GM19351 (cell line): ENCODE measurements around the gene TMEM238L.

Source experiments
- ATAC-seq: cut with Tn5 transposase; IDR thresholded peaks from one replicate; pipeline ENCODE4 v1.9.1; 2021; ENCODE audit warnings: mild to moderate bottlenecking, moderate library complexity; ENCODE audit not compliant: unreplicated experiment

The TMEM238L gene

DNA sequence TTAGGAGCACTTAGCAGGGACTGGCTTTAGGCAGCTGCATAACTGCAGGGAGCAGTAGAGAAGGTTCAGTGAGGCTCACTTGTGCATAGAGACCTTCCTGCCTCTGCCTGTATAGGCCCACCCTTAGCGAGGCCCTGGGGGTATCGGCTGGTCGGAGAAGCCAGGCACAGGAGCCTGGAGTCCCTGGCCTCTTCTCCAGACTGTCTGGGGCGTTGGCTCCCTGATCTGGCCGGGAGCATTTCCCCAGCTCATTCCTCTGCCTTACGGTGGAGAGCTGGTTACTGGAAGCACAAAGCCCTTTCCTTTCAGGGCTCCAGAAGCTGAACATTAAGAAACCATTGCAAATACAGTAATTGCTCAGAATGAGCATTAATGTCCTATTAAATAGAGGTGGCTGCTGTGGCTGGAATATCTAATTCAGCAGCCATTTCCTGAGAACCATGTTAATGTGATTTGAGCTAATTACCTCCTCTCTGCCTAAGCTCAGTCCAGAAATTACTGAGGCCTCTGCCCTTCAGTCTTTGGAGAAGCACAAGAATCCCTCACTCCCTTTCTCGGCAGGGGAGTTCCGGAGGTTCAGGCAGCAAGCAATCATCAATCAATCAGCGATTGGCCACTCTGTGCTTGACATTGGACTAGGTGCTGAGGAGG is 55.2 kb downstream of the TMEM238L start:
- no peak for ATAC-seq

DNA sequence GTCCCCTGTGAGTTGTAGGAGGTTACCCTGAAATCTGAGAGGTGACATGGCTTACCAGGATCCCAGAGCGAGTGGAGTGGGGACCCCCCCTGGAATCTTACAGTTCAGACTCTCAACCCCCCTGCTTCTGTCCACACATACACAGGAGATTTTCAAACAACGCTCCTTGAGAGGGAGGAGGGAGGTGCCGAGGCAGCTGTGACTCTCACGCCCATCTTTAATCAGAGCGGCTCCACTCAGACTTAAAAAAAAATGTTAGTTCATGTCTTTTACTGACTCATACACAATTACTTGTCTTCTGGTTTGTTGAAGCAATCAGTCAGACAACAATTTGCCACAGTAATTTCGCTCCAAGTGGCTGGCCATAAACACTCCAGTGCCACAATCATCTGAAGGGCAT is 58.7 kb downstream of the TMEM238L start:
- no peak for ATAC-seq
